HG03442 (cell line): ENCODE data around the gene GIGYF2.

Experiments used
- ATAC-seq: cut with Tn5 transposase; IDR thresholded peaks from one replicate; pipeline ENCODE4 v1.9.1; 2021; ENCODE audit warnings: mild to moderate bottlenecking, moderate library complexity; ENCODE audit not compliant: unreplicated experiment

Gene GIGYF2

DNA sequence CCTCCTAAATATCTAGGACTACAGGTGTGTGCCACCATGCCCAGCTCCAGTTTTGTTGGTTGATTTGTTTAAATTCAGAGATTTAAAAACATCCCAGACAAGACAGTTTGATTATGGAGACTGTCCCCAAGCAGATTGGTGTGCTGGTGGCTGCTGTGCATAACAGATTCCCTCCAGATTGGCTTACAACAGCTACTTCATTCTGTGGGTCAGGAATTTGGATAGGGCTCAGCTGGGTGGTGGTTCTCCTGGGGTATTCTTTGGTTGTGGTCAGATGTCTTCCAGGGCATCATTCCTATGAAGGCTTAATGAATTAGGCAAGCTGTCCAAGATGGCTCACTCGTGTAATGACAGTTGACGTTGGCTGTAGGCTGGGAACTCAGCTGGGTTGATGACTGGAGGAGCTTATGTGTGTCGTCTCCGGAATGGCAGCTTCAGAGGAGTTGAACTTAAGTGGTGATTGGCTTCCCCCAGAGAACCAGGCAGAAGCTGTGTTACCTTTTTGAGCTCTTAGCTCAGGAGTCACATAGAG, 162.3 kb downstream of the GIGYF2 start:
- ATAC-seq: no peak

GRCh38 chr2:232860593-232861241, 163.6 kb downstream of the GIGYF2 start:
- ATAC-seq: no peak

DNA sequence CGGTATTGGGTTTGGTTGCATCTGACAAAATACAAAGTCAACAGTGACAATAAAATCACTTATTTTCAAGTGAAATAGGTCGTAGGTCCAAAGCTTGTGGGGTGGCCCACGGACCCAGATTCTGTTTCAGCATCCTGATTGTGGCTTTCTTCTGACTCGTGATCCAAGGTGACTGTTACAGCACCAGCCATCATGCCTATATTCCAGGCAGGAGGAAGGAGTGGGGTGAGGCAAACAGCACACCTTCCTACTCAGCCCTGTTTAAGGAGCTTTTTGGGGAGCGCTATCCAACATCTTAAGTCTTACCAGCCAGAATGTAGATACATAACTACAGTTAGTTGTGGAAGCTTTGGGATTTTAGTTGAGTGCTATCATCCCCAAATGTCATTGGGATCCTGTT, 164.2 kb downstream of the GIGYF2 start:
- ATAC-seq: no peak

GRCh38 chr2:232863996-232864395, 166.9 kb downstream of the GIGYF2 start:
- ATAC-seq: no peak

DNA sequence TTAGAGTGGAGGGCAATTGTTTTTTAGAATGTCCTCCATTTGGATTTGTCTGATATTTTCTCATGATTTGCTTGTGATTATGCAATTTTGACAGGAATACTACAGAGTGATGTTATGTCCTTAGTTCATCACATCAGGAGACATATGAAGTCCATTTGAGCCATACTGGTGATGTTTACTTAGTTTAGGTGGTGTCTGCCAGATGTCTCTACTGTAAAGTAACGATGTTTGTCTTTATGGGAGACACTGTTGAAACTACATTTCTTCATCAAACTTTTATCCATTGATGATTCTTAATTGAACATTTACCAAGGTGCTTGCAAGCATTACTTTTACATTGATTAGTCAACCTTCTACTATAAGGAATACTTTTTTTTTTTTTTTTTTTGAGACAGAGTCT, 168.0 kb downstream of the GIGYF2 start:
- ATAC-seq: no peak

DNA sequence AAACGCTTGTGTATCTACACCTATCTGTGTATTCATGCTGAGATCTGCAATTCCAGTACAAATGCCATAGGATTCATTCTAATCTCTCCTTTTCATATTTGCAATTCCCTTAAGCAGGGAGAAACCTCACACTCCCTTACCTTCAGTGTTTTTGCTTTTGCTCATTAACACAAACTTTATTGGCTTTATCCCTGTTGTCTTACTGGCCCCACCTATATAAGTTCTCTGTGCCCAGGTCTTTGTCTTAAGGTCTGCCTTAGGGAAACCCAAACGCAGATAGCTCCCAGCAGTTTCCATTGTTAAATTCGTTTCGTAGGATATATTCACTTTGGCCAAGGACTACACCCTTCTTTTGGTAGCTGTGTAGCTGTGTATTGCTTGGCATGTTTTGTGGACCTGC, 169.0 kb downstream of the GIGYF2 start:
- ATAC-seq: no peak

- no peak for ATAC-seq
Observed at GRCh38 chr2:232869138-232870017, 172.2 kb downstream of the GIGYF2 start.

- ATAC-seq: no peak
Observed at GRCh38 chr2:232870018-232870765, 173.1 kb downstream of the GIGYF2 start, which contains the start of gene SNORC. TSS of gene SNORC (plus strand) at chr2:232870264. CDS start at chr2:232870342, 78 bp downstream.

- no peak for ATAC-seq
Observed at GRCh38 chr2:232870766-232871371, 173.7 kb downstream of the GIGYF2 start.

DNA sequence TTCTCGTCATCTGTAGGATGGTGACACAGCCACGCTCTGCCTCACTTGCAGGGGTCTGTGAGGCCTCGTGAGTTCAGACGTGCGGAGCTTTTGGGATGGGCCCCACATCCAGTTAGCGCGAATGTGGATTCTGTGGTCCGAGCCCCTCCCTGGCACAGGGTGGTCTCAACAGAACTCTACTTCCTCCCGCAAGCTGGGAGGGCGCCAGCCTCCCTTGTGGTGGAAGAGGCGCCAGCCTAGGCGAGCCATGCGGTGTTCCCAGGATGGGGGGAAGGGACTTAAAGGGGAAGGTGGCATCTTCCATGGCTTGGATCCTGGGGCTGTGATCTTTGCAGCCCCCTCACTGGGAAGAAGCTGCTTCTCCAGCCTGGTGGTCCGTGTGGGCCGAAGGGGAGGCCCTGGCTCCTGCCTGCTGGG, 174.3 kb downstream of the GIGYF2 start:
- ATAC-seq: no peak

DNA sequence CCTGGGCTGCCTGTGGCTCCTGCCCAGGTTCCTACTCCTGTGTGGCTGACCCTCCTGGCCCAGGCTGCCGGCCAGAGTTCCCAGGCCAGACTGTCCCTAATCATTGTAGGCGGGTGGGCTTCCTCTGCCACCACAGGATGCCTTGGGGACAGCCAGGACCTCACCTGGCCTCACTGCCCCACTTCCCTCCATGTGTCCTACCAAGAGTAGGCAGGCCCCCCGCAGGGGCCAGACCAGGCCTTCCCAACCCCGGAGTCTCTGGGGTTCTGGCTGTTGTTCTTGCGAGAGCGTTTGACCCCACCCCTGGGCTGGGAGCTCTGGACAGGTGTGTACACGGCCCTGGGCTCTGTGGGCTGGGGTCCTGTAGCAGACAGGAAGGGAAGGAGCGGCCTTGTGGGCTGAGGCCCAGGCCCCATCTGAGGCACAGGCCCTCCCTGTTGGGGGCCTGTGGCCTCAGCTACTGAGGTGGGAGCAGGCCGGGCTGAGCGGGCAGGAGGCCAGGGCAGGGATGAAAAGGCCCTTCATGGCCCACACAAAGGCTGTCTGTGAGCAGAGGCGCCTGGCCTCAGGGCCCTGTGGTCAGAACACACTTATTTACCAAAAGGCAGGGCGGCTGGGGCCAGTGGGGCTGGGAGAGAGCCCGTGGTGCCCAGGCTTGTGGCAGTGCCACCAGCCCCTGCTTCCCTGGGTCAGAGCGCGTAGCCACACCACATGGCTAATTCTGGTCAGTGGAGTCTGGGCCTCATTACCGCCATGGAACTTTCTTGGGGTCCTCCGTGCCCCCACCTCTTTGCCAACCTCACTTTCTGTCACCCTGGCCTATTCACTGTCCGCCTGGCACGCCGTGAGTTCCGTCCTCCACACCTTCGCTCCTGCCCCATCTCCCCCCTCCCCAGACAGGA, 175.0 kb downstream of the GIGYF2 start:
- no peak for ATAC-seq

GRCh38 chr2:232872826-232873225, 175.7 kb downstream of the GIGYF2 start:
- no peak for ATAC-seq

DNA sequence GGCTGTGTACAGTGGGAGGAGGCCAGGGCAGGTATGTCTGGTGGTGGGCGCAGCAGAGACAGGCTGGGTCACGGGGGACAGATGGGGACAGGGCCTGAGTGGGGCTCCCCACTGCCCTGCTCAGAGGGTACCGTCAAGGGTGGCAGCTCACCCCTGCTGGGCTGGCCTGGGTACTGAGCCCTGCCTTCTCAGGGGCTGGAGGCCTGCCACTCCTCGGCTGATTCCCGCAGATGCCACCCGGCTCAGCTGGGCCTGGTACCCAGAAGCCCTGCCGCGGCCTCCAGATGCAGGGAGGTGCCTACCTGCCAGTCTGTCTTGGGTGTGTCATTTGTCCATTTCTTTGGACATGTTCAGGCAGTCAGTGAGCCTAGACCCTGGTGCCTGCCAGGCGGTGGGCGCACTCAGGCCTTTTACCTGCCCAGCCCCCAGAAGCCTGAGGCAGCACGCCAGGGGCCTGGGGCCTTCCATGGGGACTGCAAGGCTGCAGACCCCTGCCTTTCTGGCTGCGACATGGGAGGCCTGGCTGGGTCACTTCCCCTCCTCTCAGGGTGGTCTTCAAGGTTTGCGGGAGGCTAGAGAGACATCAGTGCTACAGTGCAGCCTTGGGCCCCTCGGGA, 176.3 kb downstream of the GIGYF2 start:
- ATAC-seq: no peak

GRCh38 chr2:232873909-232874641, 176.9 kb downstream of the GIGYF2 start:
- ATAC-seq: no peak

DNA sequence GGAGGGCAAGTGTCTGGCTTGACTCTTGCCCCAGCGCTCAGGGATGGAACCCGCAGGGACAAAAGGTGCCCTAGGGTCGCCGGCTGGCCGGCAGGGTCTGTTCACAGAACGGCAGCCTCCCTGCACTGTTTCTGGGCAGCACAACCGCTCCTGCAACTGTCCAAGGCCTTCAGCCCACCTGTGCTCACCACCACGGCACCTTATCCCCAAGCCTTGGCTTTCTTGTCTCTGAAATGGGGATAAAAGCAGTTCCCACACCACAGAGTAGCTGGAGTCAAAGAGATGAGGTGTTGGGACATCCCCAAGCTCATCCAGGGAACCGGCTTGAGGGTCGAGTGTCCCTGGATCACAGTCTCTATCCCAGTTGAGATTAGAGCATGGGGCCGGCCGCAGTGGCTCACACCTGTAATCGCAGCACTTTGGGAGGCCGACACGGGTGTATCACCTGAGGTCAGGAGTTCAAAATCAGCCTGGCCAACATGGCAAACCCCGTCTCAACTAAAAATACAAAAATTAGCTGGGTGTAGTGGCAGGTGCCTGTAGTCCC, 177.6 kb downstream of the GIGYF2 start:
- no peak for ATAC-seq

- ATAC-seq: no peak
Observed at GRCh38 chr2:232875256-232876121, 178.4 kb downstream of the GIGYF2 start.

DNA sequence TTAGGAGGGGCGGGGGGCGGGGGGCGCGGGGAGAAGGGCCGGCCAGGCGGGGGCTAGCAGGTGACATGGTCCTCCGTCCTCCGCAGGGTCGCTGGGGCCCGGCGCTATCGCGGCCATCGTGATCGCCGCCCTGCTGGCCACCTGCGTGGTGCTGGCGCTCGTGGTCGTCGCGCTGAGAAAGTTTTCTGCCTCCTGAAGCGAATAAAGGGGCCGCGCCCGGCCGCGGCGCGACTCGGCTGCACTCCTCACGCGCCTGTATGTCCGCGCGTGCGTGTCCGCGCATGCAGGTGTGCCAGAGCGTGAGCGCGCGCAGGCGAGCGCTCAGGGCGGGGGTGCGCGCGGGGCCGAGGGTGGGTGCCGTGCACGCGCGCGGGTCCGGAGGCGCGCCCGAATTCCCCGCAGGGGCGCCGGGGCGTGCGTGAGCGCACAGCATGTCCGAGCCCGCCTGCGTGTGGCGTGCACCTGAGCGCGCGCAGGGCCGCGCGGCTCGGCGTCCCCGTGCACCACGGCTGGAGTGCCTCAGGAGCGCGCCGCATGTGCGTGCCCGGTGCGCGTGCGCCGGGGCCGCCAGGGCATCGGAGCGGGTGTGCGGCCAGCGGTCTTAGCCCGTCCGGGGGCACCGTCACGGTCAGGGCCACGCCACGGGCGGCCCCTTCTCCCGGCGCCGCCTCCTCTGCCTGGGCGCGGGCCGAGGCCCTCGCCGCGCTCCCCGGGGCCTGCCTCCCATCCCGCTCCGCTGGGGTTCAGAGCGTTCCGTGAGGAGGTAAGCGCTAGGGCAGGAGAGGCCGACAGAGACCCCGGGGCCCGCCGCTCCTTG, 179.2 kb downstream of the GIGYF2 start:
- no peak for ATAC-seq
